MCF 10A (cell line): ENCODE measurements around the gene SSH2. TPM values are rescaled to one million over a fixed set of nuclear protein-coding genes. Genes with fewer than 3 reads are reported as not detected.

Source experiments
- BruUV-seq: library from RNA; stranded (reverse); fragments of 400-500 nt; replicated peaks from 2 replicates; lab custom pipeline; 2021; lab: Mats Ljungman, UMichigan
- CTCF ChIA-PET: fragments of 300-600 bp; sonication (Branson Sonifier 250); formaldehyde crosslinking; extraction: SDS; loops from one replicate; lab custom pipeline; 2021; ENCODE audit warnings: antibody characterized with exemption, inconsistent platforms; lab: Yijun Ruan, JAX
- POLR2A ChIA-PET: fragments of 300-600, 350-650 bp; sonication (Branson Sonifier 250); formaldehyde crosslinking; extraction: SDS; loops from one replicate; lab custom pipeline; 2020; ENCODE audit warnings: antibody characterized with exemption, inconsistent platforms; lab: Yijun Ruan, JAX
- DNase-seq: peaks from one replicate; pipeline ENCODE4 v3.0.0-alpha.2; 2018; ENCODE audit not compliant: unreplicated experiment
- H3K27ac Mint-ChIP-seq: one replicate; pipeline ENCODE4 v1.8.0; 2022; ENCODE audit warnings: mild to moderate bottlenecking, low read depth, mixed read lengths; ENCODE audit not compliant: unreplicated experiment
- H3K27me3 Mint-ChIP-seq: one replicate; pipeline ENCODE4 v1.8.0; 2022; ENCODE audit warnings: mixed read lengths; ENCODE audit not compliant: insufficient read depth, unreplicated experiment
- H3K36me3 Mint-ChIP-seq: one replicate; pipeline ENCODE4 v1.8.0; 2022; ENCODE audit warnings: mild to moderate bottlenecking, moderate library complexity, mixed read lengths; ENCODE audit not compliant: insufficient read depth, unreplicated experiment
- H3K4me1 Mint-ChIP-seq: one replicate; pipeline ENCODE4 v1.8.0; 2022; ENCODE audit warnings: mixed read lengths; ENCODE audit not compliant: insufficient read depth, unreplicated experiment
- H3K4me3 Mint-ChIP-seq: one replicate; pipeline ENCODE4 v1.8.0; 2022; ENCODE audit warnings: mild to moderate bottlenecking, moderate library complexity, mixed read lengths; ENCODE audit not compliant: unreplicated experiment
- H3K9me3 Mint-ChIP-seq: one replicate; pipeline ENCODE4 v1.8.0; 2022; ENCODE audit warnings: mixed read lengths; ENCODE audit not compliant: unreplicated experiment
- CTCF ChIP-seq: fragments of 200-600 bp; IDR thresholded peaks from one replicate; pipeline ENCODE4 v1.8.0; 2022; ENCODE audit warnings: antibody characterized with exemption, mild to moderate bottlenecking; ENCODE audit not compliant: unreplicated experiment
- intact Hi-C: fragments of 100-400 bp; cut with micrococcal nuclease; formaldehyde crosslinking; loops from 2 replicates; pipeline ENCODE4 v1.14.1; 2022
- total RNA-seq: library from RNA; stranded (reverse); gene quantifications from 2 replicates; pipeline ENCODE4 v1.2.3, GENCODE V29; 2022

SSH2 gene
- total RNA-seq, 1 experiment from 2014 or later = 21.9 TPM

DNA sequence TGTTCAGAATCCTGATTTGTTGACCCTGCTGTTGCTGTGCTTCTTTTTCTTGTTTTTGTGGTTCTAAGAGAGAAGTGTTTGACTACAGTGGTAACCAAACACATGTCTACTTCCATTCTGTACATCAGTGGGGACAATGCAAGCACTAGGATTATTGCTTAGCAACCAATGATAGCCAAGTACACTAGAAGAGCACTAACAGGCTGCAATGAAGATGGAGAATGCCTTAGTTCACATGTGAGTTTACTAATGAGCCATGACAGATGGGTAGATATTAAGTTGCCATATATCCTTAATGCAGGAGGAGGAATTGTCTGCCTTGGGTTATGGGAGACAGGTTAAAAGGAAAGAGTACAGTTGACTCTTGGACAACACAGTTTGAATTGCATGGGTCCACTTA lies 19.7 kb upstream of the SSH2 start:
- no peaks in the 10 kb centered on the region for H3K4me1 Mint-ChIP-seq
- H3K4me3 Mint-ChIP-seq = no peak overlapping the region
- no TSS peak for BruUV-seq
- ChIA-PET POLR2A (no interaction called here), CTCF (interaction anchor here (0.9 to 1.1 kb wide), 2 partner anchors 18 to 31 kb away, joined by 3 read pairs; no protein-coding TSS in a partner anchor)
- intact Hi-C loops = no loop called here
- DNase-seq = no peak
- no peaks in the 10 kb centered on the region for H3K27me3 Mint-ChIP-seq
- peaks cover 6% of the 10 kb centered on the region for H3K9me3 Mint-ChIP-seq
- H3K36me3 Mint-ChIP-seq = no peaks in the 10 kb centered on the region
- TF ChIP-seq CTCF = no peak
- no peak overlapping the region for H3K27ac Mint-ChIP-seq

DNA sequence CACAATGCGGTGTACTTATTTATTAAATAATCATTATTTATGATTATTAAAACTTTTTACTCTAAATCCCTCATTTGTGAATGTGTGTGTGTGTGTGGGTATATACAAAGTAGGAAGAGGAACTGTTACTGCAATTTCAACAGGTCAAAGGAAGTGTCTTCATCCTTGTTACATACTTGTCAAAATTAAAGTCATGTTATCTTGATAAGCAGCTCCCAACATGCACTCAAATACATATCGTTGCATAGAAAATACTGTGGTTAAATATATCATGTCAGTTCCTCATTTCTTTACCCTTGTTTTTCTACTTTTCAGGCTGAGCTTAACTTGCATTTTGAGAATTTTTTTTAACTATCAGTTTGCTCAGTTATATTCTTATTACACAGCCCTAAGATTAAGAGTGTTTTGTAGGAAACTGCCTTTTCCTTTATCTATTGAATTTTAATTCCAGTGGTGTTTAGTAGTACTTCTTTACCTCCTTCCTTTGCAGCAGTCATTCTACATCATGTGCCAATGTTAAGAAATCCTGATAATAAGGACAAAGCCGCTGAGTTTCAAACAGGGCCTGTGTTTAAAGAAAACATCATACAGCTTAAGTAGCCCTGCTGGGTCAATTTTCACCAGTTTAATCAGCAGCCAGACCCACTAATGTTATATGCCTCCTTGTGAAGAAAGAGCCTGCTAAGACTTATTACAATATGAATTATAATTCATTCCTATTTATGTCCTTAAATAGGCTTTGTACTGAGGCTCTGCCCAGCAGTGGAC lies 18.6 kb upstream of the SSH2 start:
- ChIA-PET POLR2A (interaction anchor here (0.8 kb wide), 1 partner anchor 12 kb away, joined by 3 read pairs; no protein-coding TSS in a partner anchor), CTCF (interaction anchor here (0.6 to 1.1 kb wide), 4 partner anchors 15 to 145 kb away, joined by 3 read pairs; no protein-coding TSS in a partner anchor)
- no peak for DNase-seq
- H3K4me1 Mint-ChIP-seq = no peaks in the 10 kb centered on the region
- H3K27me3 Mint-ChIP-seq = no peaks in the 10 kb centered on the region
- intact Hi-C loops = no loop called here
- H3K4me3 Mint-ChIP-seq = no peak overlapping the region
- H3K9me3 Mint-ChIP-seq = peaks cover 6% of the 10 kb centered on the region
- no peaks in the 10 kb centered on the region for H3K36me3 Mint-ChIP-seq
- H3K27ac Mint-ChIP-seq = no peak overlapping the region
- TF ChIP-seq CTCF = no peak
- BruUV-seq = no TSS peak

DNA sequence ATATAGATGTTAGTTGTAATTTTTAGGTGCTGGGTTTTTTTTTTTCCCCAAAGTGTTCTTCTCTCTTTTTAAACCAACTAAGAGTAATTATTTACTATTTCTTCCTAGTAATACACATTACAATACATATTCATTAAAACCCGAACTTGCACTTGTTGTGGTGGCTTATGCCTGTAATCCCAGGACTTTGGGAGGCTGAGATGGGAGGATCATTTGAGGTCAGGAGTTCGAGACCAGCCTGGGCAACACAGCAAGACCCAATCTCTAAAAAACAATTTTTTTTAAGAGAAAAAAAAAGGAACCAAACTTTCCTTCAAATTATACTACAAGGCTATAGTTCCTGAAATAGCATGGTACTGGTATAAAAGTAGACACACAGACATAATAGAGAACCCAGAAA lies 15.3 kb upstream of the SSH2 start:
- H3K36me3 Mint-ChIP-seq = no peaks in the 10 kb centered on the region
- CTCF ChIA-PET = interaction anchor here (0.6 kb wide), 1 partner anchor 24 kb away, joined by 4 read pairs; no protein-coding TSS in a partner anchor
- no peaks in the 10 kb centered on the region for H3K27me3 Mint-ChIP-seq
- H3K27ac Mint-ChIP-seq = no peak overlapping the region
- H3K9me3 Mint-ChIP-seq = no peaks in the 10 kb centered on the region
- no peak for DNase-seq
- POLR2A ChIA-PET = interaction anchor here (0.7 kb wide), 1 partner anchor 312 kb away, joined by 3 read pairs; no protein-coding TSS in a partner anchor
- no peaks in the 10 kb centered on the region for H3K4me1 Mint-ChIP-seq
- no peak for TF ChIP-seq CTCF
- BruUV-seq = no TSS peak
- H3K4me3 Mint-ChIP-seq = no peak overlapping the region
- intact Hi-C loops = no loop called here

GRCh38 chr17:29941334-29941733 lies 11.3 kb upstream of the SSH2 start, which contains the start of gene EFCAB5:
EFCAB5 (plus strand) TSS chr17:29941634; CDS start chr17:29941797, 163 bp downstream.
- no peak for TF ChIP-seq CTCF
- intact Hi-C loops = no loop called here
- DNase-seq = no peak
- ChIA-PET POLR2A (interaction anchor here (0.7 to 1.0 kb wide), 2 partner anchors 152 to 354 kb away, joined by 3 read pairs; no protein-coding TSS in a partner anchor), CTCF (interaction anchor here (0.8 to 1.7 kb wide), 4 partner anchors 10 to 152 kb away, joined by 3 to 14 read pairs (median 3); no protein-coding TSS in a partner anchor)
- Mint-ChIP-seq H3K4me3 (no peak within 1 kb of the TSS), H3K27me3 (no peaks in the 10 kb centered on the region), H3K36me3 (no peaks in the 10 kb centered on the region), H3K9me3 (no peaks in the 10 kb centered on the region), H3K4me1 (no peaks in the 10 kb centered on the region), H3K27ac (no peak within 1 kb of the TSS)
- no TSS peak for BruUV-seq
